ENCODE results near the gene CST9L. TPM values are rescaled to one million over a fixed set of nuclear protein-coding genes. Genes with fewer than 3 reads are reported as not detected.
A peak's percentile ranks its signal among the peaks of the same experiment; 100 is the strongest.

CST9L gene, protein sequence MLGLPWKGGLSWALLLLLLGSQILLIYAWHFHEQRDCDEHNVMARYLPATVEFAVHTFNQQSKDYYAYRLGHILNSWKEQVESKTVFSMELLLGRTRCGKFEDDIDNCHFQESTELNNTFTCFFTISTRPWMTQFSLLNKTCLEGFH
- total RNA-seq (2021) (not detected in 2 replicates), Bru-seq, nascent RNA (percentile 15 among the genes with signal in this experiment), BruChase-seq, experiment 1, labeled RNA remaining after a 2-hour chase (not detected), BruChase-seq, experiment 2, labeled RNA remaining after a 6-hour chase (percentile 20 among the genes with signal in this experiment)
- long read RNA-seq, result 0 reads

GRCh38 chr20:23568320-23568970, at the start of gene CST9L:
TSS of gene CST9L (minus strand) at chr20:23568484. CDS start at chr20:23568450, 34 bp downstream.
- Histone ChIP-seq H3F3A (ENCODE audit: insufficient read depth, low read depth) (no peaks in the 10 kb centered on the region), H2AFZ (no peak within 1 kb of the TSS), H3K4me2 (no peak within 1 kb of the TSS), H3K4me1 (replicated peaks; ENCODE audit: insufficient read depth) (no peaks in the 10 kb centered on the region), H3K27me3 (ENCODE audit: insufficient read depth, low read depth) (peaks cover 10% of the 10 kb centered on the region), H3K9me3 (ENCODE audit: insufficient read depth, low read depth) (no peaks in the 10 kb centered on the region), H3K79me2 (ENCODE audit: low read depth) (no peaks in the 10 kb centered on the region), H3K36me3 (ENCODE audit: low read depth) (no peaks in the 10 kb centered on the region), H4K20me1 (ENCODE audit: insufficient read depth) (no peaks in the 10 kb centered on the region), H3K4me3 (no peak within 1 kb of the TSS), H3K27ac (no peak within 1 kb of the TSS), H3K9me2 (ENCODE audit: insufficient read depth) (no peaks in the 10 kb centered on the region)
- no TSS peak for BruUV-seq (replicated peaks)
- intact Hi-C loops (cut with micrococcal nuclease; ENCODE audit: unreplicated experiment), result no loop called here
- ChIA-PET CTCF (no interaction called here), POLR2A (ENCODE audit: unreplicated experiment) (no interaction called here)
- DNase-seq, result no peak
- TF ChIP-seq, protein P1, sequence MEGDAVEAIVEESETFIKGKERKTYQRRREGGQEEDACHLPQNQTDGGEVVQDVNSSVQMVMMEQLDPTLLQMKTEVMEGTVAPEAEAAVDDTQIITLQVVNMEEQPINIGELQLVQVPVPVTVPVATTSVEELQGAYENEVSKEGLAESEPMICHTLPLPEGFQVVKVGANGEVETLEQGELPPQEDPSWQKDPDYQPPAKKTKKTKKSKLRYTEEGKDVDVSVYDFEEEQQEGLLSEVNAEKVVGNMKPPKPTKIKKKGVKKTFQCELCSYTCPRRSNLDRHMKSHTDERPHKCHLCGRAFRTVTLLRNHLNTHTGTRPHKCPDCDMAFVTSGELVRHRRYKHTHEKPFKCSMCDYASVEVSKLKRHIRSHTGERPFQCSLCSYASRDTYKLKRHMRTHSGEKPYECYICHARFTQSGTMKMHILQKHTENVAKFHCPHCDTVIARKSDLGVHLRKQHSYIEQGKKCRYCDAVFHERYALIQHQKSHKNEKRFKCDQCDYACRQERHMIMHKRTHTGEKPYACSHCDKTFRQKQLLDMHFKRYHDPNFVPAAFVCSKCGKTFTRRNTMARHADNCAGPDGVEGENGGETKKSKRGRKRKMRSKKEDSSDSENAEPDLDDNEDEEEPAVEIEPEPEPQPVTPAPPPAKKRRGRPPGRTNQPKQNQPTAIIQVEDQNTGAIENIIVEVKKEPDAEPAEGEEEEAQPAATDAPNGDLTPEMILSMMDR (conservative IDR thresholded peaks at IDR 0.05), result no peak
- no peak for TF ChIP-seq EZH2 (IDR thresholded peaks at IDR 0.05; ENCODE audit: low read depth)

- ChIA-PET CTCF (interaction anchor here (0.7 kb wide), 1 partner anchor 230 kb away, joined by 3 read pairs; no protein-coding TSS in a partner anchor), POLR2A (ENCODE audit: unreplicated experiment) (no interaction called here)
- DNase-seq, result no peak
- no peak overlapping the region for H3K4me3 ChIP-seq
- no peaks in the 10 kb centered on the region for H4K20me1 ChIP-seq (ENCODE audit: insufficient read depth)
- no peaks in the 10 kb centered on the region for H3K4me1 ChIP-seq (replicated peaks; ENCODE audit: insufficient read depth)
- H2AFZ ChIP-seq, result no peak overlapping the region
- H3K9me3 ChIP-seq (ENCODE audit: insufficient read depth, low read depth), result no peaks in the 10 kb centered on the region
- H3K36me3 ChIP-seq (ENCODE audit: low read depth), result no peaks in the 10 kb centered on the region
- no peaks in the 10 kb centered on the region for H3K27me3 ChIP-seq (ENCODE audit: insufficient read depth, low read depth)
- no peaks in the 10 kb centered on the region for H3F3A ChIP-seq (ENCODE audit: insufficient read depth, low read depth)
- TF ChIP-seq, protein P1 (conservative IDR thresholded peaks at IDR 0.05), result no peak
- no peak for TF ChIP-seq EZH2 (IDR thresholded peaks at IDR 0.05; ENCODE audit: low read depth)
- no TSS peak for BruUV-seq (replicated peaks)
- H3K79me2 ChIP-seq (ENCODE audit: low read depth), result no peaks in the 10 kb centered on the region
- no peak overlapping the region for H3K27ac ChIP-seq
- no peak overlapping the region for H3K4me2 ChIP-seq
- no peaks in the 10 kb centered on the region for H3K9me2 ChIP-seq (ENCODE audit: insufficient read depth)
- intact Hi-C loops (cut with micrococcal nuclease; ENCODE audit: unreplicated experiment), result no loop called here
These were observed 45.9 kb upstream of the CST9L start for GRCh38 chr20:23614163-23614562.

DNA sequence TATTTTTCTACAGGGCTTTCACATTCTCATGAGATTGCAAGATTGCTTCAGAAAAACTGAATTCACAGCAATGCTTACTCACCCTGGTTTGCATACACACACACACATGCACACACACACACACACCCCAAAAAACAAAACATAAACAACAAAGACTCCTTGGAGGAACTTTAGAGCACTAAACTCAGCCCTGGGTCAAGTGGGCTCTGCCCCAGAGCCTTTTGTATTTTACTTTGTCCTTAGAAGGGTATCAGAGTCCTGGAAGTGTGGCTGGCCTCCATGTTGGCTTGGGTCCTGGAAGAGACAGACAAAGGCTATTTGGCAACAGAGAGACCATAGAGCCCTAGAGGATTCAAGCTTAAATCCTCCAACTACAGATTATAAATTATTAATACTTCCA, 45.4 kb upstream of the CST9L start:
- H3K27me3 ChIP-seq (ENCODE audit: insufficient read depth, low read depth), result no peaks in the 10 kb centered on the region
- H4K20me1 ChIP-seq (ENCODE audit: insufficient read depth), result no peaks in the 10 kb centered on the region
- no peak overlapping the region for H3K4me3 ChIP-seq
- TF ChIP-seq, protein P1 (conservative IDR thresholded peaks at IDR 0.05), result no peak
- no peak for TF ChIP-seq EZH2 (IDR thresholded peaks at IDR 0.05; ENCODE audit: low read depth)
- H3K27ac ChIP-seq, result no peak overlapping the region
- intact Hi-C loops (cut with micrococcal nuclease; ENCODE audit: unreplicated experiment), result no loop called here
- ChIA-PET CTCF (interaction anchor here (0.6 kb wide), 1 partner anchor 12 kb away, joined by 3 read pairs; no protein-coding TSS in a partner anchor), POLR2A (ENCODE audit: unreplicated experiment) (no interaction called here)
- no peaks in the 10 kb centered on the region for H3K4me1 ChIP-seq (replicated peaks; ENCODE audit: insufficient read depth)
- no peaks in the 10 kb centered on the region for H3K36me3 ChIP-seq (ENCODE audit: low read depth)
- BruUV-seq (replicated peaks), result no TSS peak
- DNase-seq, result no peak
- no peak overlapping the region for H2AFZ ChIP-seq
- no peaks in the 10 kb centered on the region for H3F3A ChIP-seq (ENCODE audit: insufficient read depth, low read depth)
- H3K9me3 ChIP-seq (ENCODE audit: insufficient read depth, low read depth), result no peaks in the 10 kb centered on the region
- no peak overlapping the region for H3K4me2 ChIP-seq
- H3K9me2 ChIP-seq (ENCODE audit: insufficient read depth), result no peaks in the 10 kb centered on the region
- H3K79me2 ChIP-seq (ENCODE audit: low read depth), result no peaks in the 10 kb centered on the region
